Adrenal gland (tissue), 12 donors: ENCODE results near the gene IQSEC2. TPM values are rescaled to one million over a fixed set of nuclear protein-coding genes. Genes with fewer than 3 reads are reported as not detected.
A peak's percentile ranks its signal among the peaks of the same experiment; 100 is the strongest.

ENCODE experiments used
- DNase-seq, 7 donors: peaks; one replicate each; pipeline ENCODE4 v3.0.0-alpha.2; 2019 to 2020
- H3K27ac ChIP-seq, 5 donors: fragments of 200-600 bp; sonication (generic) in 4 of 5; 1 replicate in 3 of 5; 2 replicates in 2 of 5; pipeline versions ENCODE4 v1.5.1 to v1.8.0; 2016 to 2020; ENCODE audit warnings: mild to moderate bottlenecking in 1 of 5
- H3K27me3 ChIP-seq: fragments of 200-600 bp; 2 replicates; pipeline ENCODE4 v1.8.0; 2021
- H3K36me3 ChIP-seq, 2 donors: fragments of 200-600 bp; replicated peaks in 1 of 2; 1 replicate in 1 of 2; 2 replicates in 1 of 2; pipeline versions ENCODE4 v1.5.1 to v1.8.0; 2018 to 2022
- H3K4me1 ChIP-seq, 2 donors: fragments of 200-600 bp; replicated peaks in 1 of 2; 1 replicate in 1 of 2; 2 replicates in 1 of 2; pipeline versions ENCODE4 v1.5.1 to v1.8.0; 2018 to 2021
- H3K4me3 ChIP-seq, 4 donors: fragments of 200-600 bp; sonication (generic) in 3 of 4; one replicate each; pipeline ENCODE4 v1.5.1; 2016 to 2018
- H3K9me3 ChIP-seq, 3 donors: fragments of 200-600 bp; sonication (generic) in 1 of 3; replicated peaks in 1 of 3; 1 replicate in 2 of 3; 2 replicates in 1 of 3; pipeline versions ENCODE4 v1.5.1 to v1.8.0; 2016 to 2021
- CTCF ChIP-seq, 6 experiments: fragments of 450-650 bp in 4 of 6; fragments of 200-600 bp in 2 of 6; sonication (generic) in 1 of 6; IDR thresholded peaks; 1 replicate in 5 of 6; 2 replicates in 1 of 6; pipeline versions ENCODE4 v1.5.1 to v1.8.0; 2016 to 2021; ENCODE audit warnings: antibody characterized with exemption in 6 of 6, mild to moderate bottlenecking in 2 of 6, moderate library complexity in 1 of 6
- POLR2A ChIP-seq, 2 donors: fragments of 450-650 bp; IDR thresholded peaks; one replicate each; pipeline ENCODE4 v1.6.1; 2017; ENCODE audit warnings: antibody characterized with exemption in 2 of 2, mild to moderate bottlenecking in 2 of 2, moderate library complexity in 1 of 2
- WGBS, 4 donors: extraction: QIAGEN DNeasy Blood & Tissue Kit in 2 of 4; methylation state at CpG; one replicate each; pipeline versions ENCODE4 v1.1.5 to v1.1.7; 2013 to 2017; 5-methylcytosine and 5-hydroxymethylcytosine counted together
- intact Hi-C, 2 donors: fragments of 100-400 bp; cut with DNase I; formaldehyde crosslinking; loops; one replicate each; pipeline versions ENCODE4 v1.14.1 to v1.15.0; 2022 to 2023
- polyA plus RNA-seq, 3 donors: library from polyadenylated mRNA; stranded (reverse); fragments of 200-250 nt in 2 of 3; fragments of 350-450 nt in 1 of 3; fragmentation: Illumina TruSeq in 1 of 3; extraction: RNeasy Lipid Tissue Mini Kit (QIAGEN cat#74804) in 1 of 3; gene quantifications; one replicate each; pipeline ENCODE4 v1.2.3, GENCODE V29; 2013 to 2014
- total RNA-seq, 9 donors: library from RNA; depleted of rRNA in 4 of 9; stranded (reverse); fragments of >200 nt in 4 of 9; fragments of 120-200 nt in 1 of 9; fragmentation: NEBNext Ultra II Directional in 1 of 9; extraction: Animal tissue kit (Norgen Biotek cat#: 25700) in 1 of 9; gene quantifications; one replicate each; pipeline versions ENCODE4 v1.1.0 to v1.2.4, GENCODE V29; 2013 to 2023
- donor health status: healthy with polysubstance abuse.
- donor health status: Bipolar disorder and iron deficiency.
- donor health status: DM: yes; HTN: yes; CAD: no.
- donor health status: DM: no; HTN: no; CAD: no.
- donor health status: DM: no; HTN: no; CAD: no.
- donor health status: DM: yes; HTN: yes; CAD: no.

Gene IQSEC2
- total and polyA plus RNA-seq, 12 donors: 2.4 to 67.9 (median 37.8) TPM

DNA sequence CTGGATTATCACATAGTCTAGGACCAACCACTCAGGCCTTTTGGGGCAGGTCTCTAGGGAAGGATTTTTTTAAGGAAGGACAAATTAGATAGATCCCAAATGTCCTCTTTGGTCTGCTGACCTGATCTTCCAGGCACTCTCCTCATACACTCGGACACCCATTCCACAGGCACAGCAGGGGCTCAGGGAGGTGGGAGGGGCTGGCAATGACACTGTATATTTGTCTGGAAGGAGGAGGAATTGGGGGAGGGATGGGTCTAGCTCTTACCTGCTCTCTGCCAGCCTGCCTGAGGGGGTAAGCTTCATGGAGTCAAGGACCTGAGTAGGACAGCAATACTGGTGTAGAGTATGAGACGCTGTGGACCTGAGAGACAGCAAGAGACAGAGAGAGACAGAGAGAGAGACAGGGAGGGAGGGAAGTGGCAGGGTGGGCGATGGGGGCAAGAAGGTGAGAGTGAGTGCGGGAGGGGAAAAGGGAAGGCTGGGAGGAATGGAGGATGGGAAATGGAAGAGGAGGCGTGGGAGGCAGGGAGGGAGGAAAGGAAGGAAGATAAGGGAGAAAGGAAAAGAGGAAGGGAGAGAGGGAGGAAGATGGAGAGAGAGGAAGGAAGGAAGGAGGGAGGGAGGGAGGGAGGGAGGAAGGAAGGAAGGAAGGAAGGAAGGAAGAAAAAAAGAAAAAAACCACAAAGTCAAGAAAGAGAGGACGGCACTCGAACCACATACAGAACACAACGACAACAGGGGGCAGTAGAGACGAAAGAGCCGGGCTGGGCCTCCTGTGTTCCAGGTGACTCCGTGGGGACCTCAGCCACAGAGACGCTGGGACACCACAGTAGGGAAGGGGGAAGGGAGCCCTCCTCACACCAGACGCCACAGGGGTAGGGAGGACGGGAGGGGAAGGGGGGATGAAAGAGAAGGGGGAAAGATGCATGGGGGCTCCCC, 1.8 kb downstream of the IQSEC2 start:
- peak in 1 of 7 donors; percentile 10 for DNase-seq
- Histone ChIP-seq H3K36me3 (no peaks in the 10 kb centered on the region), H3K27ac (no peak overlapping the region), H3K27me3 (peaks cover 13% of the 10 kb centered on the region), H3K9me3 (no peaks in the 10 kb centered on the region), H3K4me3 (no peak overlapping the region), H3K4me1 (peaks cover 7 to 20% of the 10 kb centered on the region in 2 donors)
- intact Hi-C loops: loop anchor here in 1 of 2 donors (5.0 kb wide), 1 partner anchor 53 kb away; no protein-coding TSS in a partner anchor
- no peak for TF ChIP-seq POLR2A (IDR thresholded peaks at IDR 0.05)
- no peak for TF ChIP-seq CTCF (IDR thresholded peaks at IDR 0.05)
- 51 to 69% (median 62%) methylated on average over 14 of the region's 14 CpGs for WGBS, 4 donors

DNA sequence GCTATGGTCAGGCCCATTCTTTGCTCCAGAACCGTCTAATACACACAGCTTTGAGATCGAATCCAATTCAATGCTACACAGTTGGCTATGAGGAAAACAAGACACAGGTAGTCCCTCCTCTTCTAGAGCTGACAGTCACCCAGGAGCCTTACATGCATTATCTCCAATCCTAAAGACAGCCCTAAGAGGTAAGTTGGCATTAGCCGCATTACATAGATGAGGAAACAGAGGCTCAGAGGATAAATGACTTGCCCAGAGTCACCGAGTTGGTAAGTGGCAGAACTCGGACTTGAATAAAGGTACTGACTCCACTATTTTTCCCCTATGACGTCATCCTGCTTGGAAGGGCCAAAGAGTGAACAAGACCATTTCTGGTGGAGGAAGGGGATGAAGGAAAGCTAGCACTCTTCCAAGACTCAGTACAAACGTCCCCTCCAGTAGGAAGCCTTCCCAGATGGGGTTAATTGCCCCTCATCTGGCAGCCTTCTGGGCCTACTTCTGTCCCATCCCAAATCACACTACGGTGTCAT, 8.5 kb downstream of the IQSEC2 start:
- Histone ChIP-seq H3K4me1 (no peaks in the 10 kb centered on the region), H3K27ac (no peak overlapping the region), H3K4me3 (no peak overlapping the region), H3K9me3 (no peaks in the 10 kb centered on the region), H3K27me3 (no peaks in the 10 kb centered on the region), H3K36me3 (no peaks in the 10 kb centered on the region)
- TF ChIP-seq POLR2A (IDR thresholded peaks at IDR 0.05): no peak
- no peak for TF ChIP-seq CTCF (IDR thresholded peaks at IDR 0.05)
- intact Hi-C loops: no loop called here
- WGBS, 4 donors: 63 to 83% (median 76%) methylated on average over 8 of the region's 8 CpGs
- no peak for DNase-seq

DNA sequence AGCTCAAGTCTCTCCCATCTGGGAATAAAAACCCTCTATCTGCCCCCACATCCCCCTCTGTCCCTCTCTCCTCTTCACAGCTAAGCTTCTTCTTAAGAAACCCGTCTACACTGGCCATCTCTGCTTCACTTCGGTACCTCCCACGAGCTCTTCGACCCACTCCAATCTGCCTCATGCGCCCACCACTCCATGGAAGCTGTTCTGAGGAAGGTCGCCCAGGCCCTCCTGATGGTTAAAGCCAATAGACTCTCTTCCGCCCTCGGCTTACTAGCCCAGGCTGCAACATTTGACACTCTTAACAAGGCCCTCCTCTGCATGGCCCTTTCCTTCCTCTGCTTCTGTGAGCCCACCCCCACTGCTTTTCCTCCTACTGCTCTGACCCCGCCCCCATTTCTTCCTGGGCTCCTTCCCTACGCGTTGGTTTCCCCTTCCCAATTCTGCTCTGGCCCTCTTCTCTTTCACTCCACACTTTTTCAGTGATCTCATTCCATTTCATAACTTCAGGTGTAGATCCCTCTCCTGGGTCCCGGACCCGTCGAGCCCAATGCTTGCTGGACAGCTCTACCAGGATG, 11.8 kb downstream of the IQSEC2 start:
- 77 to 96% (median 90%) methylated on average over 14 of the region's 14 CpGs for WGBS, 4 donors
- H3K27me3 ChIP-seq: no peaks in the 10 kb centered on the region
- H3K36me3 ChIP-seq: no peaks in the 10 kb centered on the region
- no peak overlapping the region for H3K27ac ChIP-seq
- peak in 1 of 7 donors; percentile 7 for DNase-seq
- H3K4me3 ChIP-seq: no peak overlapping the region
- H3K4me1 ChIP-seq: no peaks in the 10 kb centered on the region
- TF ChIP-seq CTCF (IDR thresholded peaks at IDR 0.05): no peak
- TF ChIP-seq POLR2A (IDR thresholded peaks at IDR 0.05): no peak
- H3K9me3 ChIP-seq: no peaks in the 10 kb centered on the region
- intact Hi-C loops: no loop called here

GRCh38 chrX:53268173-53268572, 13.2 kb downstream of the IQSEC2 start:
- intact Hi-C loops: no loop called here
- Histone ChIP-seq H3K9me3 (no peaks in the 10 kb centered on the region), H3K27me3 (no peaks in the 10 kb centered on the region), H3K27ac (no peak overlapping the region), H3K4me1 (no peaks in the 10 kb centered on the region), H3K4me3 (no peak overlapping the region), H3K36me3 (no peaks in the 10 kb centered on the region)
- TF ChIP-seq CTCF (IDR thresholded peaks at IDR 0.05) (no peak), POLR2A (IDR thresholded peaks at IDR 0.05) (no peak)
- DNase-seq: peak in 1 of 7 donors; percentile 10
- WGBS, 4 donors: 58 to 79% (median 69%) methylated on average over 7 of the region's 7 CpGs
